Stimulated activated naive CD8-positive, alpha-beta T cell treated with anti-CD3 and anti-CD28 coated beads, Interleukin-15, Interleukin-2, amounts not matched to agents 100 U/mL and 50 U/mL, for 24 hours (primary cell): ENCODE results near the gene RASAL1.
A peak's percentile ranks its signal among the peaks of the same experiment; 100 is the strongest.

Experiments
- ATAC-seq: fragments of 150-1000 bp; cut with Tn5 transposase; one replicate; pipeline ENCODE4 v1.10.0; 2021
- DNase-seq: peaks from one replicate; pipeline ENCODE4 v3.0.0; 2021

The RASAL1 gene

DNA sequence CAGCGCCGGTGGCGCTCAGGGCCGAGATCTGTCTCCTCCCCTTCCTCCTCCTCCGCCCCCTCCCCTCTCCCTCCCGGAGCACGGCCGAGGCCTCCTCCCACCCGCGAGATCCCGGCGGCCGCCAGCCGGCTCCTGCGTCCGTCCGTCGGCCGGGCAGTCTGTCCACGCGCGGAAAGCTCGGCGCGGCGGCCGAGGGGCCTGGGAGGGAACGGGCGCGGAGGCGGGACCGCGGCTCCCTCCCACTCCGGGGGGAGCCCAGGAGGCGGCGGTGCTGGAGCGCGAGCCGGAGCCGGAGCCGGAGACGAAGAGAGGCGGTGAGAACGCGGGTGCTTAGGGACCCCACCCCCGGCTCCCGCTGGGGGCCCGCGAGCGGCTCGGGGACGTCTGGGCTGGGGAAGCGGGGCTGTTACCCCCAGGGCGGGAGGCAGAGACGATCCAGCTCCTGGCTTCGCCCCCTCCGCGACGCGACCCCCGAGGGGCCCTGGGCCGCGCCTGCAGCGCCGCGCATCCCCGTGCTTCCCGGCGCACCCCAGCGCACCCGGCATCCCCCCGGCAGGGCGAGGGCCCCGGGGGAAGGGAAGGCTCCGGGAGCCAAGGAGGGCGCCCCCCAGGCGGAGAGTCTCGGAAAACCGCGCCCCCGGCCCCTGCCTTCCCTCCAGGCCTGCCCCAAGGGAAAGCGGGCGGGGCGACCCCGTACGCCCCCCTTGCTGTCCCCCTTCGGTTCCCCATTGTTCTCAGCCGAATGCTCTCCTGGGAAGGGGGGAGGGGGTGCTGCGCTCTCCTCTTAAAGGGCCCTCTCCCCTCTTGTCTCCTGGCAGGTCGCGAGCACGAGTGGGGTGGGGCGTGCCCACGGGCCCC is 78.7 kb downstream of the RASAL1 start, which contains the start of gene DTX1:
TSS of gene DTX1 (plus strand) at position 100 of the 858 bp plus-strand sequence. CDS start 1,463 bp downstream, outside the sequence.
- DNase-seq (peak; percentile 41), ATAC-seq (no peak)

DNA sequence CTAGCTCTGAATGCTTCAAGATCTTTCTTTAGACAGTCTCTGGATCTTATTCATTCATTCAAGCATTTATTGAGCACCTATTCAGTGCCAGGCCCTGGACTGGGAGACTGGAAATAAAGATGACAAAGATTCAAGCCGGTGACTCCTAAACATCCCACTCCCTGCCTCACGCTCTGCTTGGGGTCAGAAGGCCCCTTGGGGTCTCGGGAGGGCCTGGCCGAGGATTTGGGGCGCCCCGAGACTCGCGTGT is 79.3 kb downstream of the RASAL1 start:
- DNase-seq, result no peak
- no peak for ATAC-seq

DNA sequence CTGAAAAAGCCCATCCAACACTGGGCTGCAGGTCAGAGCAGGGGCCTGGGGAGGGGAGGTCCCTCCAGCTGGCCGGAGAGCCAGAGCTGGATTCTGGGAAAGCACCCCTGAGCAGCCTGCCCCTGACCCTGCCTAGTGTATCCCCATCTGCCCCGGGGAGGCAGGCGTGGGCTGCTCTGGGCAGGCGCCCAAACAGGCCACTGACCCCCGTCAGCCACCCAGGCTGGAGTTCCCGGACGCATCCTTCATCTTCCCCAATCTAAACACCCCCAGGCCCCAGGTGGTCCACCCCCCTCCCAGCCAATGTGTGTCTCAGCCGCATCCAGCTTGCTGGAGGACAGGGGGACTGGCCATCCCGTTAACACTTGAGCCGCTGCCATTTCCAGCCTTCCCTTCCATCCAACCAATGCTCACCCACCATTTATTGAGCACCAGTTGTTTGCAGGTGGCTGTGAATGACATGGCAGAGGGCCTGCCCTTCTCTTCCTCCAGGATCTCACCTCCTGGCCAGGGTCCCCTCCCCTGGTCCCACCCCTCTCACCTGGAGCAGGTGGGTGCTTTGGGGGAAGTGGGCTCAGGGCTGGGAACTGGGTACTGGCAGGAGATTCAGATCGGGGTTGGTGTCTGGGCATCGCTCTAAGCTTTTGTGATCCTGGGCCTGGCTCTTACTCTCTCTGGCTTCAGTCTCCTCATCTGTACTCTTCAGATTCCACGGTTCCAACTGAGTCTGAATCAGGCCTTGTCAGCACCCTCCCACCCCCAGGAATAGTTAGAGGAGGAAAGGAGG is 79.8 kb downstream of the RASAL1 start:
- ATAC-seq (no peak), DNase-seq (no peak)

DNA sequence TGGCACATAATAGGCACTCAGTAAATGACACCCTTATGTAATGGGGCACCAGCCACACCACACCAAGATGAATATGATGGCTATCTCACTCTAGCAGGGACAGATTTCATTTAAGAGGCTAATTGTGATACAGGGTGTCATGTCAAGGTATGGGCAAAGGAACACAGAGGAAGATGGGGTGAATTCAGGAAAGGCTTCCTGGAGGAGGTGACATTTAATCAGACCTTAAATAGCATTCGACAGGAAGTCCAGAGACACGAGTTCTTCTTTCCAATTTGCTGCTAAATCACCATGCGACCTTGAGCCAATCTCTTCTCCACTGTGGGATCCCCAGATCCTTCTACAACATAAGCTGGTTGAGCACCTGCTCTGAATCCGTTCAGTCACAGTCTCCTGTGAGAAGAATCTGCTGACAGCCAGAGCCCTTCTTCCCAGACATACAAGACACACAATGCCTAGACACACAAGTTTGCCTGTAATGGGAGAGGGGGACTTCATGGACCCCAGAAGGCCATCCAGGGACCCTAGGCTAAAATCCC is 80.5 kb downstream of the RASAL1 start:
- DNase-seq (no peak), ATAC-seq (no peak)

DNA sequence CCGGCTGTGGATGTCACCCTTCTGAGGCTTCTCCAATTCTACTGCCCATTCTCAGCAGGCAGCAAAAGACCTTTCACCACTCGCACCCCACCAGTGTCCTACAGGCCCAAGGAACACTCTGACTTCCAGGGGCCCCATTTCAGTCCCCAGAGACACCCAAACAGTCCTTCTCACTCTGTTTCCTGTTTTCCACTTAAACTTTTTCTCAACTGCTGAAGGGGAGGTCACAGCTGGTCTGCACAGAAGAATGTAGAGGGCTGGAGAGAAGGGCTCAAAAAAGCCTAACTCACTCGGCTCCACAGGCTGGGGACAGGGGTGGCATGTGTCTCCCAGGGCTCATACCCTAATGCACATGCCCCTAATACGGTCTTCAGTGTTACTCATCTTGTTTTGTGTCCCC is 83.2 kb downstream of the RASAL1 start:
- no peak for ATAC-seq
- DNase-seq, result no peak

DNA sequence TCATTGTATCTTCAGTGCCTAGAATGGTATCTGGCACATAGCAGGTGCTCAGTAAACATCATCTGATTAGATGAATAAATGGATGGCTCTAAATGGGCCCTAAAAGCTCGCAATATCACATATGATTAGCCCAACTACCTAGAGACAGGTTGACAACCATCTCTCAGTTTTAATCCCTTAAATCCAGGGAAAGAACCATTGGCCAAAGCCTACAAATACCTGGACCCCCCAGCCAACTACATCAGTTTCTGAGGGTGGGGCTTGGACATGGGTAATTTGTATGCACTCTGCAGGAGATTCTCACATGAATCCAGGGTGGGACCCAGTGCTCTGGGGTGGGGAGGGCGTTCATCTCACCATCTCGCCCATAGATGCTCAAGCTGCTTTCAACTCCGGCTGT is 83.8 kb downstream of the RASAL1 start:
- ATAC-seq (no peak), DNase-seq (no peak)

DNA sequence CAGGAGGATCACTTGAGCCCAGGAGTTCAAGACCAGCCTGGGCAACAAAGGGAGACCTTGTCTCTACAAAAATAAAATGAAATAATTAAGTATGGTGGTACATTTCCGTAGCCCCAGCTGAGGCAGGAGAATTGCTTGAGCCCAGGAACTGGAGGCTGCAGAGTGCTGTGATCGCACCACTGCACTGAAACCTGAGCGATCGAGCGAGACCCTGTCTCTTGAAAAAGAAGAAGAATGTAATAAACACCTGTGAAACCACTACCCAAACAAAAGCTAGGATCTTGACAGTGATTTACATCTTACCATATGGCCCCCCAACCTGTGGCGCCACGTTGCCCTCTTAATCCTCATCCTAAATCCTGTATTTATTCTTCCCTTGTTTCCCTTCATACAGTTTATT is 84.8 kb downstream of the RASAL1 start:
- DNase-seq, result no peak

DNA sequence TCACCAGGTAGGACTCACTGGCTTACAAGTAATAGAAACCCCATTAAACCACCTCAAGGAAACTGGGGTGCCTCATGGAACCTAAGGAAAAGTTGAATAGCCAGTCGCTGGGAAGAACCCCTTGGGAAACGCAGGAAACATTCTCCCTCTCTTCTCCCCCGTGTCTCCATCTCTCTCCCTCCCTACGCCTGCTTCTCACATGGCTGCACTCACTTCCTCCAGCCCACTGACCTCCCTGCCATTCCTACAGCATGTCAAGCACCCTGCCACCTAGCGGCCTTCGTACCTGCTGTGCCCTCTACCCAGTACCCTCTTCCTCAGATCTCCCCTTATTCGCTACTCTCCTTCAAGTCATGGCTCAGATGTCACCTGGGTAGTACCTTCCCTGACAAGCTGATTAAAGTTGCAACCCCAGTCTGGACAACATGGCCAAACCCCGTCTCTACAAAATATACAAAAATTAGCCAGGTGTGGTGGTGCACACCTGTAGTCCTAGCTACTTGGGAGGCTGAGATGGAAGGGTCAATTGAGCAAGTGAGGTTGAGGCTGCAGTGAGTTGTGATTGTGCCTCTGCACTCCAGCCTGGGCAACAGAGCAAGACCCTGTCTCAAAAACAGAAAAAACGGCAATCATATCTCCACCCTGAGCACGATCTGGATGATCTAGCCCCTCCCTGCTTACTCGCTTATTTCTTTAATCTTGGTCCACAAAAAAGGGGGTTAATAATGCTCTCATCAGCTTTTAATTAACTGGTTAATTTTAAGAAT is 85.4 kb downstream of the RASAL1 start:
- no peak for ATAC-seq
- no peak for DNase-seq

More for the DNA sequence above, 84.8 kb downstream of the RASAL1 start:
- no peak for ATAC-seq
